NCI-H226 (cell line): ENCODE measurements around the gene SERINC5.
"Not testable (repeated sequence)": the region's sequence is repeated elsewhere in the genome, so short reads cannot be mapped to it uniquely, and the experiment has no call there.

Source experiments
- DNase-seq: peaks from one replicate; pipeline ENCODE4 v3.0.0-alpha.2; 2015

The SERINC5 gene

GRCh38 chr5:80225189-80225933, 30.5 kb downstream of the SERINC5 start:
- no peak for DNase-seq

- no peak for DNase-seq
Measured at GRCh38 chr5:80223561-80223960, 32.3 kb downstream of the SERINC5 start.

GRCh38 chr5:80220245-80220897, 35.5 kb downstream of the SERINC5 start:
- no peak for DNase-seq

GRCh38 chr5:80219391-80219790, 36.5 kb downstream of the SERINC5 start:
- no peak for DNase-seq

- DNase-seq, result no peak
Measured at GRCh38 chr5:80217667-80218066, 38.2 kb downstream of the SERINC5 start.

GRCh38 chr5:80216753-80217596, 38.9 kb downstream of the SERINC5 start:
- DNase-seq, result no peak

GRCh38 chr5:80216096-80216495, 39.8 kb downstream of the SERINC5 start:
- DNase-seq, result no peak

- DNase-seq, result no peak
Measured at GRCh38 chr5:80215523-80215922, 40.3 kb downstream of the SERINC5 start.

- DNase-seq, result no peak
Measured at GRCh38 chr5:80213466-80213865, 42.4 kb downstream of the SERINC5 start.

- DNase-seq, result no peak
Measured at GRCh38 chr5:80212171-80212667, 43.6 kb downstream of the SERINC5 start.

GRCh38 chr5:80211327-80211726, 44.5 kb downstream of the SERINC5 start:
- no peak for DNase-seq

- DNase-seq, result no peak
Measured at GRCh38 chr5:80210014-80210413, 45.8 kb downstream of the SERINC5 start.

- DNase-seq, result no peak
Measured at GRCh38 chr5:80208381-80208780, 47.5 kb downstream of the SERINC5 start.

- DNase-seq, result no peak
Measured at GRCh38 chr5:80207832-80208231, 48.0 kb downstream of the SERINC5 start.

- peak; percentile 19 for DNase-seq
Measured at GRCh38 chr5:80206282-80206681, 49.6 kb downstream of the SERINC5 start.

GRCh38 chr5:80205846-80206245, 50.0 kb downstream of the SERINC5 start:
- DNase-seq, result no peak

- peak; percentile 71 for DNase-seq
Measured at GRCh38 chr5:80204808-80205614, 50.8 kb downstream of the SERINC5 start.

GRCh38 chr5:80201763-80202162, 54.1 kb downstream of the SERINC5 start:
- DNase-seq, result not testable (repeated sequence)

- DNase-seq, result no peak
Measured at GRCh38 chr5:80198920-80199319, 56.9 kb downstream of the SERINC5 start.

GRCh38 chr5:80198399-80198798, 57.4 kb downstream of the SERINC5 start:
- DNase-seq, result no peak

- DNase-seq, result no peak
Measured at GRCh38 chr5:80195837-80196400, 59.9 kb downstream of the SERINC5 start.

- no peak for DNase-seq
Measured at GRCh38 chr5:80194468-80194867, 61.4 kb downstream of the SERINC5 start.
